Loucy (cell line): ENCODE measurements around the gene MMP2.

Experiments used
- H2AFZ ChIP-seq: fragments of 200-600 bp; sonication (generic); 2 replicates; pipeline ENCODE4 v1.6.0; 2016; ENCODE audit warnings: antibody characterized with exemption, mild to moderate bottlenecking, low read length, moderate library complexity
- H3F3A ChIP-seq: fragments of 200-600 bp; 2 replicates; pipeline ENCODE4 v1.6.0; 2016; ENCODE audit warnings: antibody characterized with exemption, low read depth, mild to moderate bottlenecking
- H3K27me3 ChIP-seq: fragments of 200-600 bp; sonication (generic); 2 replicates; pipeline ENCODE4 v1.6.1; 2014; ENCODE audit warnings: low read length, mild to moderate bottlenecking; ENCODE audit not compliant: insufficient read depth, poor library complexity, severe bottlenecking
- H3K36me3 ChIP-seq: fragments of 200-600 bp; sonication (generic); 2 replicates; pipeline ENCODE4 v1.6.1; 2016; ENCODE audit warnings: low read length; ENCODE audit not compliant: insufficient read depth
- H3K4me1 ChIP-seq: fragments of 200-600 bp; sonication (generic); 2 replicates; pipeline ENCODE4 v1.5.1; 2014; ENCODE audit warnings: low read length, mild to moderate bottlenecking; ENCODE audit not compliant: insufficient read depth, poor library complexity, severe bottlenecking
- H3K4me2 ChIP-seq: fragments of 200-600 bp; sonication (generic); 2 replicates; pipeline ENCODE4 v1.6.0; 2014; ENCODE audit warnings: antibody characterized with exemption, low read length, low read depth, mild to moderate bottlenecking; ENCODE audit not compliant: poor library complexity, severe bottlenecking
- H3K4me3 ChIP-seq: fragments of 200-600 bp; sonication (generic); 2 replicates; pipeline ENCODE4 v1.5.1; 2014; ENCODE audit warnings: low read length, mild to moderate bottlenecking, mixed read lengths; ENCODE audit not compliant: poor library complexity, severe bottlenecking
- H3K79me2 ChIP-seq: fragments of 200-600 bp; sonication (generic); 2 replicates; pipeline ENCODE4 v1.6.1; 2014; ENCODE audit warnings: low read length; ENCODE audit not compliant: insufficient read depth
- H3K9ac ChIP-seq: fragments of 200-600 bp; sonication (generic); 2 replicates; pipeline ENCODE4 v1.6.0; 2014; ENCODE audit warnings: mild to moderate bottlenecking, low read depth, low read length, moderate library complexity; ENCODE audit not compliant: poor library complexity, severe bottlenecking
- H3K9me2 ChIP-seq: fragments of 200-600 bp; sonication (generic); replicated peaks from 2 replicates; pipeline ENCODE4 v1.6.1; 2016; ENCODE audit warnings: low read depth, low read length, mixed read lengths
- H3K9me3 ChIP-seq: fragments of 200-600 bp; sonication (generic); 2 replicates; pipeline ENCODE4 v1.6.1; 2014; ENCODE audit warnings: mild to moderate bottlenecking, antibody characterized with exemption, low read length, low read depth; ENCODE audit not compliant: insufficient read depth
- H4K20me1 ChIP-seq: fragments of 200-600 bp; sonication (generic); 2 replicates; pipeline ENCODE4 v1.6.0; 2014; ENCODE audit warnings: antibody characterized with exemption, low read length, mild to moderate bottlenecking; ENCODE audit not compliant: insufficient read depth, poor library complexity, severe bottlenecking
- CTCF ChIP-seq: fragments of 200-600 bp; sonication (generic); conservative IDR thresholded peaks from 2 replicates; pipeline ENCODE4 v1.5.1; 2014; ENCODE audit warnings: mild to moderate bottlenecking, antibody characterized with exemption, low read length
- EZH2phosphoT487 ChIP-seq: fragments of 200-600 bp; IDR thresholded peaks from 2 replicates; pipeline ENCODE4 v1.6.1; 2018; ENCODE audit warnings: antibody characterized with exemption, mild to moderate bottlenecking, moderate library complexity, borderline replicate concordance

Gene MMP2

GRCh38 chr16:55466209-55466608 is 12.8 kb upstream of the MMP2 start:
- no peak overlapping the region for H3K9ac ChIP-seq
- no peaks in the 10 kb centered on the region for H3K9me3 ChIP-seq
- no peak overlapping the region for H2AFZ ChIP-seq
- H3K9me2 ChIP-seq = no peaks in the 10 kb centered on the region
- no peaks in the 10 kb centered on the region for H4K20me1 ChIP-seq
- H3K27me3 ChIP-seq = no peaks in the 10 kb centered on the region
- H3F3A ChIP-seq = no peaks in the 10 kb centered on the region
- H3K36me3 ChIP-seq = no peaks in the 10 kb centered on the region
- H3K79me2 ChIP-seq = no peaks in the 10 kb centered on the region
- H3K4me2 ChIP-seq = no peak overlapping the region
- no peak overlapping the region for H3K4me3 ChIP-seq
- H3K4me1 ChIP-seq = no peaks in the 10 kb centered on the region
- TF ChIP-seq EZH2phosphoT487 (no peak), CTCF (no peak)

- Histone ChIP-seq H3K4me1 (no peaks in the 10 kb centered on the region), H3K9me2 (no peaks in the 10 kb centered on the region), H3K4me3 (no peak overlapping the region), H4K20me1 (no peaks in the 10 kb centered on the region), H3K36me3 (no peaks in the 10 kb centered on the region), H3F3A (no peaks in the 10 kb centered on the region), H3K27me3 (no peaks in the 10 kb centered on the region), H3K9ac (no peak overlapping the region), H2AFZ (no peak overlapping the region), H3K9me3 (no peaks in the 10 kb centered on the region), H3K79me2 (no peaks in the 10 kb centered on the region), H3K4me2 (no peak overlapping the region)
- TF ChIP-seq CTCF (no peak), EZH2phosphoT487 (no peak)
Observed at GRCh38 chr16:55467898-55468297, 11.1 kb upstream of the MMP2 start.

- no peaks in the 10 kb centered on the region for H3K4me1 ChIP-seq
- H3K4me2 ChIP-seq = no peak overlapping the region
- H3K9ac ChIP-seq = no peak overlapping the region
- no peaks in the 10 kb centered on the region for H3K9me2 ChIP-seq
- H4K20me1 ChIP-seq = no peaks in the 10 kb centered on the region
- no peaks in the 10 kb centered on the region for H3F3A ChIP-seq
- H2AFZ ChIP-seq = no peak overlapping the region
- H3K36me3 ChIP-seq = no peaks in the 10 kb centered on the region
- H3K79me2 ChIP-seq = no peaks in the 10 kb centered on the region
- no peaks in the 10 kb centered on the region for H3K9me3 ChIP-seq
- H3K4me3 ChIP-seq = no peak overlapping the region
- no peaks in the 10 kb centered on the region for H3K27me3 ChIP-seq
- TF ChIP-seq CTCF (no peak), EZH2phosphoT487 (no peak)
Observed at GRCh38 chr16:55468352-55468990, 10.5 kb upstream of the MMP2 start.
